HCT116 (cell line): ENCODE results near the gene SLC34A3.
"Not testable (repeated sequence)": the region's sequence is repeated elsewhere in the genome, so short reads cannot be mapped to it uniquely, and the experiment has no call there.

Experiments used
- ATF3 ChIP-seq: IDR thresholded peaks from 2 replicates; pipeline ENCODE4 v1.6.1; 2012
- CEBPB ChIP-seq: IDR thresholded peaks from 2 replicates; pipeline ENCODE4 v1.6.1; 2012; ENCODE audit warnings: low read depth
- CTCF ChIP-seq, 3 experiments: fragments of 200-600 bp in 1 of 3; sonication (generic) in 1 of 3; IDR thresholded peaks in 2 of 3; conservative IDR thresholded peaks in 1 of 3; 2 replicates each; pipeline ENCODE4 v1.5.1; 2012 to 2017; ENCODE audit warnings: low read depth in 2 of 3, low read length in 2 of 3, antibody characterized with exemption in 1 of 3, borderline replicate concordance in 1 of 3, control low read depth in 1 of 3, mild to moderate bottlenecking in 1 of 3, mixed read lengths in 1 of 3, mixed run types in 1 of 3, moderate library complexity in 1 of 3; ENCODE audit not compliant: insufficient read depth in 1 of 3
- EGR1 ChIP-seq: IDR thresholded peaks from 2 replicates; pipeline ENCODE4 v1.6.1; 2012; ENCODE audit warnings: low read depth
- EZH2 ChIP-seq: fragments of 200-600 bp; sonication (generic); IDR thresholded peaks from 2 replicates; pipeline ENCODE4 v1.6.1; 2017; ENCODE audit warnings: antibody characterized with exemption, mixed run types
- EZH2phosphoT487 ChIP-seq: fragments of 200-600 bp; IDR thresholded peaks from 2 replicates; pipeline ENCODE4 v1.6.1; 2018; ENCODE audit warnings: antibody characterized with exemption, borderline replicate concordance
- JUND ChIP-seq: IDR thresholded peaks from 2 replicates; pipeline ENCODE4 v1.6.1; 2012
- MAX ChIP-seq: IDR thresholded peaks from 2 replicates; pipeline ENCODE4 v1.6.1; 2012
- POLR2A ChIP-seq: IDR thresholded peaks from 2 replicates; pipeline ENCODE4 v1.7.0; 2011; ENCODE audit warnings: borderline replicate concordance; ENCODE audit not compliant: insufficient read depth, insufficient read length; ENCODE audit errors: extremely low read depth
- POLR2AphosphoS5 ChIP-seq: IDR thresholded peaks from 2 replicates; pipeline ENCODE4 v1.6.1; 2011; ENCODE audit warnings: mild to moderate bottlenecking, low read depth, low read length, moderate library complexity
- RAD21 ChIP-seq: IDR thresholded peaks from 2 replicates; pipeline ENCODE4 v1.6.1; 2012; ENCODE audit warnings: low read depth, mild to moderate bottlenecking
- TCF7L2 ChIP-seq: IDR thresholded peaks from 2 replicates; pipeline ENCODE4 v1.7.0; 2011; ENCODE audit warnings: borderline replicate concordance, inconsistent platforms; ENCODE audit not compliant: insufficient read depth, insufficient read length; ENCODE audit errors: extremely low read depth
- ZNF274 ChIP-seq: fragments of 200-500 bp; sonication (Bioruptor generic); IDR thresholded peaks from 2 replicates; pipeline ENCODE4 v1.6.1; 2014; ENCODE audit warnings: mild to moderate bottlenecking, low read depth, low read length, inconsistent platforms

GRCh38 chr9:137262173-137262908 lies 31.6 kb downstream of the SLC34A3 start:
- not testable (repeated sequence) for TF ChIP-seq EGR1, CEBPB, EZH2phosphoT487, RAD21, EZH2, JUND, ATF3, POLR2A, TCF7L2, ZNF274, MAX
- 0 out of 2 replicates have a peak, but pooled peaks have one; percentile 15 for TF ChIP-seq POLR2AphosphoS5
- TF ChIP-seq CTCF (IDR thresholded peaks at IDR 0.05 in 2 of 3, conservative IDR thresholded peaks at IDR 0.05 in 1 of 3; ENCODE audit: borderline replicate concordance in 1 of 3, insufficient read depth in 1 of 3, low read depth in 2 of 3, low read length in 2 of 3), result peak; percentile 29 to 46 (median 46); a peak in 4 of 6 replicates
